Stimulated activated CD8-positive, alpha-beta memory T cell treated with anti-CD3 and anti-CD28 coated beads, Interleukin-4, amount 100 ng/mL, for 24 hours (primary cell): ENCODE data around the gene CIP2A.

Experiments
- DNase-seq: peaks from one replicate; pipeline ENCODE4 v3.0.0-alpha.2; 2020; ENCODE audit warnings: low read depth

CIP2A gene

GRCh38 chr3:108562565-108562964 lies 26.7 kb downstream of the CIP2A start:
- DNase-seq: no peak

GRCh38 chr3:108555966-108556581 lies 33.2 kb downstream of the CIP2A start:
- DNase-seq: no peak

- no peak for DNase-seq
Observed at GRCh38 chr3:108554913-108555571, 34.2 kb downstream of the CIP2A start.

- no peak for DNase-seq
Observed at GRCh38 chr3:108554229-108554628, 35.0 kb downstream of the CIP2A start.

- no peak for DNase-seq
Observed at GRCh38 chr3:108552267-108553159, 36.7 kb downstream of the CIP2A start.

GRCh38 chr3:108548886-108549285 lies 40.4 kb downstream of the CIP2A start:
- DNase-seq: no peak

- no peak for DNase-seq
Observed at GRCh38 chr3:108548304-108548703, 40.9 kb downstream of the CIP2A start.

- no peak for DNase-seq
Observed at GRCh38 chr3:108546692-108547091, 42.5 kb downstream of the CIP2A start.

- no peak for DNase-seq
Observed at GRCh38 chr3:108546247-108546646, 43.0 kb downstream of the CIP2A start.

GRCh38 chr3:108538083-108538482 lies 51.2 kb downstream of the CIP2A start:
- DNase-seq: no peak

GRCh38 chr3:108528459-108529252 lies 60.6 kb downstream of the CIP2A start:
- no peak for DNase-seq

- DNase-seq: no peak
Observed at GRCh38 chr3:108527817-108528216, 61.4 kb downstream of the CIP2A start.

GRCh38 chr3:108527109-108527508 lies 62.1 kb downstream of the CIP2A start:
- no peak for DNase-seq

- no peak for DNase-seq
Observed at GRCh38 chr3:108525971-108526370, 63.3 kb downstream of the CIP2A start.

GRCh38 chr3:108525256-108525655 lies 64.0 kb downstream of the CIP2A start:
- DNase-seq: no peak

- DNase-seq: no peak
Observed at GRCh38 chr3:108524537-108524936, 64.7 kb downstream of the CIP2A start.

- no peak for DNase-seq
Observed at GRCh38 chr3:108518895-108519294, 70.3 kb downstream of the CIP2A start.

- no peak for DNase-seq
Observed at GRCh38 chr3:108516881-108517280, 72.4 kb downstream of the CIP2A start.

- no peak for DNase-seq
Observed at GRCh38 chr3:108513961-108514360, 75.3 kb downstream of the CIP2A start.

GRCh38 chr3:108512671-108513070 lies 76.6 kb downstream of the CIP2A start:
- no peak for DNase-seq

GRCh38 chr3:108511490-108511889 lies 77.7 kb downstream of the CIP2A start:
- DNase-seq: no peak

- DNase-seq: no peak
Observed at GRCh38 chr3:108511055-108511454, 78.2 kb downstream of the CIP2A start.
